ENCODE measurements around the gene HOXA3.

Gene HOXA3

DNA sequence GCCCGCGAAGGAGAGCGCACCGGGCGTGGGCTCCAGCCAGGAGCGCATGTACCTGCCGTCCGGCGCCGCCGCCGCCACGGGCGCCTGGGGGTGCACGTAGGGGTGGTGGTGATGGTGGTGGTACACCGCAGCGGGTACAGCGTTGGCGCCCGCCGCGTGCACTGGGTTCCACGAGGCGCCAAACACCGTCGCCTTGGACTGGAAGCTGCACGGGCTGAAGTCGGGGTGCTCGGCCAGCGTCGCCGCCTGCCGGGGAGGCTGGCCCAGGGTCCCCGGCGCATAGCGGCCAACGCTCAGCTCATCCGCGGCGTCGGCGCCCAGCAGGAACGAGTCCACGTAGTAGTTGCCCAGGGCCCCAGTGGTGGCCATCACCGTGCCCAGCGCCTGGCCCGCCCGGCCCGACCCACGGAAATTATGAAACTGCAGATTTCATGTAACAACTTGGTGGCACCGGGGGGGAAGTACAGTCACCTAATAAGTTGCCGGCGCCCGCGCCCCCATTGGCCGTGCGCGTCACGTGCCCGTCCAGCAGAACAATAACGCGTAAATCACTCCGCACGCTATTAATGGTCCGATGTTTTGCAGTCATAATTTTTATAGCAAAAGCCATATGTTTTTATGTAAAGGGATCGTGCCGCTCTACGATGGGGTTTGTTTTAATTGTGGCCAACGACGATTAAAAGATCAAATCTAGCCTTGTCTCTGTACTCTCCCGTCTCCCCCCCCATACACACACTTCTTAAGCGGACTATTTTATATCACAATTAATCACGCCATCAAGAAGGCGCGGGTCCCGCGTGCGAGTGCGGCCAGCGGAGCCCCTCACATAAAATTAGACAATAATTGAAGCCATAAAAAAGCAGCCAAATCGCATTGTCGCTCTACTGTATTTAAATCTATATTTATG is 13.0 kb upstream of the HOXA3 start, which contains the start of gene HOXA9:
Gene HOXA9, minus strand, starts transcription at position 449 of the 907 bp plus-strand sequence. Its CDS starts 80 bp downstream, at position 369.
- peak; percentile 15 for DNase-seq

DNA sequence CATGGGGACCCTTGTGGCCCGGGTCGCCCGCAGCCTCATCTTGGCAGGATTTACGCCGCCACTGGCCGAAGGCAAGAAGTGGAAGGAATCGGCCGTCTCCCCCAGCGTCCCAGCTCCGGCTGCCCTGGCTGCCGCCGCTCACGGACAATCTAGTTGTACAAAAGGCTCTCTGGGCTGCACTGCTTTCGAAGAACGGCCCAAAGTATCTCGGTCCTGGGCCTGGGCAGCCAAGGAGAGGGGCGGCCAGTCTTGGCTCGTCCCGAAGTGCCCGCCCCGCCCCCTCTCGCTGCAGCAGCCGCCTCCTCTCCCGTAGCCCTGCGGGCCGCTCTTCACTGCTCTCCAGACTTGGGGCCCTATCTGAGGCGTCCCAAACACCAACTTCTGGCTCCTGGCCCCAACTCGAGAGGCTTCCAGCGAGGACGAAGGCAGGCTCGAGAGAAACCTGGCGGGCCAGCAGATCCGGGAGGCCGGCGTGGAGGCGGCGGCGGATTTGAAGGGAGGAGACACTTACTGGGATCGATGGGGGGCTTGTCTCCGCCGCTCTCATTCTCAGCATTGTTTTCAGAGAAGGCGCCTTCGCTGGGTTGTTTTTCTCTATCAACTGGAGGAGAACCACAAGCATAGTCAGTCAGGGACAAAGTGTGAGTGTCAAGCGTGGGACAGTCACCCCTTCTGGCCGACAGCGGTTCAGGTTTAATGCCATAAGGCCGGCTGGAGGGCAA is 12.1 kb upstream of the HOXA3 start:
- no peak for DNase-seq

DNA sequence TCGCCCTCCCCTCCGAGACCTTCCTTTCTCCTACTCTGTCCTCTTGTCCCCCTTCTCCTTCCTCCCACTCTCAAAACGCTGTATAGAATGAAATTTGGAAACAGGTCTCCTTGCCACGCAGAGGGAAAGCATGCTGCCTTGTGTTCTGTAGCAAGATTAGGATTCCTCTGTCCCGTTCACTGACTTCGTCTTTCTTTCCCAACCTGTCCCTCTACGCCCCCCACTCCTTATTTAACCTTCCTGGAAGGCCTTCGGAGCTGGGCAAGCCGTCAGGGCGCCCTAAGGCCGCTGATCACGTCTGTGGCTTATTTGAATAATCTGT is 11.6 kb upstream of the HOXA3 start:
- DNase-seq, result no peak

DNA sequence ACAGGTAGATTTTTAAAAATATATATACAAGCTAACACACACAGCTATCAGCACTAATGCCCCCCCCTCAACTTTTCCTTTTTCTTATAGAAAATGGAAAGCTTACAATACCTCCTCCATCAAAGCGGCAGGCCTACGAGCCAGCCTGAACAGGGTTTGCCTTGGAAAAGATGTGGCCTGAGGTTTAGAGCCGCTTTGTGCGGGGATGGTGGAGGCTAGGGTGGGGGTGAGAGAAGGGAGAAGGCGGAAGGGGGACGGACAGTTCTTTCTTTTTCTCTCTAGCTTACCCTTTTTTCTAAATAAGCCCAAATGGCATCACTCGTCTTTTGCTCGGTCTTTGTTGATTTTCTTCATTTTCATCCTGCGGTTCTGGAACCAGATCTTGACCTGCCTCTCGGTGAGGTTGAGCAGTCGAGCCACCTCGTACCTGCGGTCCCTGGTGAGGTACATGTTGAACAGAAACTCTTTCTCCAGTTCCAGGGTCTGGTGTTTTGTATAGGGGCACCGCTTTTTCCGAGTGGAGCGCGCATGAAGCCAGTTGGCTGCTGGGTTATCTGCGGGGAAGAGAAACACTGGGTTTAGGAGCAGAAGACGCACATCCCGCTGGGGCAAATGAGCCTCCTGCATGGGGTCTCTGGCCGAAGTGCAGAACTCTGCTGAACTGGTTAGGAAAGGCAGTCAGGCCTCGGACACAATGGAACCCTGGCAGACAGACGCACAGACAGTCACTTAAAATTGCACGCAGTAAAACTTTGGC is 11.1 kb upstream of the HOXA3 start:
- peak; percentile 2 for DNase-seq

DNA sequence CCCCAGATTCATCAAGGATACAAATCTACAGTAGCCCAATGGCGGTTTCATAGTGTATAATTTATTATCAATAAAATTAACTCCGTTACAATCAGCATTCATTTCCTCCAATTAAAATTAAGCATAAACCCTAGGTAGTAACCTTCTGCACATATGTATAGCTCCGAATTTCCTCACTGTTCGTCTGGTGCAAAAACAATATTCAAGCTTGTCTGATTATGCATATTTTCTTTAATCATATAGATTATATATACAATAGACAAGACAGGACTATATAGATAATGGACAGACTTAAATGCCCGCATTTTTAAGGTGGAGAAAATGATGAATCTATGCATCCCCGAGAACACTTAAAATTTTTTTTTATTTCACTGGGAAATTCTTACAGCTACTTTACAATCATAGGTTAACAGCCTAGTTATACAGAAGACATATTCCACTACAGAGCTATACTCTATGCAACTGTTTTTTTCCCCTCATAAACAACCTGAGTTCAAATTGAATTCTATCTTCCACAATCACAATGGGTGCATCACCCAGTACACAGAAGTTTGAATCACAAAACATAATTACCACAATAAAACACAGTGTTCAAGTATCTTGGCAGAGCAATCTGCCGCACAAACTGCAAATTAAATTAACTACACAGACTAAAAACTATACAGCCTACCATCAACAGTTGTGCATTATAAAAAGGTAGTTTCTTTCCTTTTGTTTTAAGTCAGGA is 10.3 kb upstream of the HOXA3 start:
- DNase-seq, result no peak

DNA sequence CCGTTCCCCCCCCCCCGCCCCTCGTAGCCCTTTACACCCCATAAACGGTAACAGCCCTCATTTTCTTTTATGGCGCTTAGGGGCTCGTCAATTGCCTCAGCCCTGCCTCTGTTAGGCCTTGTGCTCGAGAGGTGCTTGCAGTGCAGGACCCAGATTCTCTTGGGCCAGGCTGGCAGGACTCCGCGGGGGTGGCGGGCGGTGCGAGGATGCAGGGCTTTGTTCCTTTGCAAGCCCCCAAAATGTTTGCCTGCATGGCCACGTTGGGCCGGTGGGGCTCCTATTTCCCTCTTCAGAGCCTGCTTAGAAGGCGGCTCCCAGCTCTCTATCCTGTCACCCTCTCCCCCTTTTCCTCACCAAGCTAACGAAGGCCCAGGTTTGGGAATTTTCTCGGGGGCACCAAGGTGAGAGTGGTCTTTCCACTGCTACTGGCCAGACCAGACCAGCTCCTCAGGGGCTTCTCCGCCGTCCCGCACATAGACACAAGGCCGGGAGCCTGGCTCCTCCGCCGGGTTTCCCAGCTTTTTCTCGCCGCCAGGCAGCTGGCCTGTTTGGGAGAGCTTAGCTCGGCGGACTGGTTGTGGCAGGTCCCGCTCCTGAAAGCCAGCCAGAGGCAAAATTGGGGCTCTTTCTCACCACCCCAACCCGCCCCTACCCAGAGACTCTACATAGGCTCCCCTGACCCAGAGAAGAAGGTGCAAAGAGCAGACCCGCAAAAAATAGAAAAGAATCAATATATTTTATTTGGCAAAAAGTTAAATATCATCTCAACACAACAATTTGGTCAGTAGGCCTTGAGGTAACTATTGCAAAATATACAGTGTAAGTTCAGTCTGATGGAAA is 9.6 kb upstream of the HOXA3 start:
- DNase-seq, result peak; percentile 15

DNA sequence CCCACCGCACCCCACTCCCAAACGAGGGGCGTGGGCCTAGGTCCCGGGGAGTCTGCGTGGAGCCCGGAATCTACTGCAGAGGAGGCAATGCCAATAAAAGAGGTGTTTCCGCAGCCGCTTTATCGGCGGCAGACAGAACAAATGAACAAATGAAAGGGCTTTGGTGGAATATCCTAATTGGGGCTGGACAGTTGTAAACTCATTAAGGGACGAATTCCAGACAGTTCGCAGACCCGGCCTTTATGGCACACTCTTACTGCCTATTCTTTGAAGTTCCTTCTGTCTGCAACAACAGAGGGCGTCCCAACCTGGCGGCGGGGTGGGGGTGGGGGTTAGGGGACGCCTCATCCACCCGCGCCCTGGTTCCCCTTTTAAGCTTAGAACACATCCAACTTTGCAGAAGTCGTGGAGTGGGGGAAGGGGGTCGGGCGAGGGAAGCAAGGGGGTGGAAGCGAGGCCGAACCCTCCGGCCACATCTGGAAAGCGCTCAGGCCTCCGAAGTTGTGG is 8.9 kb upstream of the HOXA3 start:
- peak; percentile 15 for DNase-seq

DNA sequence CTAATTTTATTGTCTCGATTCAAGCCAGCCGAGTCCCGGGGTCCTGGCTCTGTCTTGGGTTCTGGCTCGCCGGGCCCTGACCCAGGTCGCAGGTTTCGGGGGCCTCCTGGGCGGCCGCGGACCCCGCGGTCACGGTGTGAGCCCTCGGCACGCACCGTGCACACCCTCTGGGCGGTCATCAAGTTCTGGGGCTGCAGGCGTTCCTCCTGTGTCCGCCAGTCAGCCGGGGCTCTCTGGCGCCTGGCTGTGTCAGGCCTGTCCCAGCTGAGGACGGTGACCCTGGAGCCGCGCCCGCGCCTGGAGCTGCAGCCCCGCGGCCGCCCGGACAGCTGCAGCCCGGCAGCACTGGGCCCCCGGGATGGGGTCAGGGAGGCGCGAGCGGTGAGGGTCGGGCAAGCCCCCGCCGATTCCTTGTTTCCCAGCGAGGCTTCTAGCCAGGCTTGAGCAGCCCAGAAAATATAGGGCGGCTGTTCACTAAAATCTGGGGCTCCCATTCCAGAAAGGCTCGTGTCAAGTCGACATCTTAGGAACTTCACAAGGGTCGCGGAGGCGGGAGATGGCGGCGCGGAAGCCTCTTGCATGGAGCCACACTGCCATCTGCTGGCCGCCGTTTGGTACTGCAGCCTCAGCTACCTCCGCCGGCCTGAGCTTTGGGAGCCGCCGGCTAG is 8.3 kb upstream of the HOXA3 start:
- DNase-seq, result peak; percentile 89

DNA sequence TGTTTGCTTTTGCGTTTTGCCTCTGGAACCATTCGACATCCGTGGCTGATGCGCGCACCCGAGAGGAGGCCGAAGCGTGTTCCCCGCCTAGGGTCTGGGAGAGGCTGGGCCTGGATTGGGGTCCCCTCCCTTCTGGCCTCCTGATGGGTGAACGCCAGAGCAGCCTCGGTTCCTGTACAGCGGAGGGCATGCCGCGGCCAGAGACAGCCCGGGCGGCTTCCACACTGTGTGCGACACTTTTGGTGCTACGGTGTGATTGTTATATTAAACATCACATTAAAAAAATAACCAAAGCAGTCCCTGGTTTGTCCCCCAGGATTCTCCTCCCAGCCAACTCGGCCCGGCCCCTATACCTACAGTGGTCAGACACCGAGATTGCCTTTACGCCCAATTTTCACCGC is 7.8 kb upstream of the HOXA3 start:
- DNase-seq, result peak; percentile 27

DNA sequence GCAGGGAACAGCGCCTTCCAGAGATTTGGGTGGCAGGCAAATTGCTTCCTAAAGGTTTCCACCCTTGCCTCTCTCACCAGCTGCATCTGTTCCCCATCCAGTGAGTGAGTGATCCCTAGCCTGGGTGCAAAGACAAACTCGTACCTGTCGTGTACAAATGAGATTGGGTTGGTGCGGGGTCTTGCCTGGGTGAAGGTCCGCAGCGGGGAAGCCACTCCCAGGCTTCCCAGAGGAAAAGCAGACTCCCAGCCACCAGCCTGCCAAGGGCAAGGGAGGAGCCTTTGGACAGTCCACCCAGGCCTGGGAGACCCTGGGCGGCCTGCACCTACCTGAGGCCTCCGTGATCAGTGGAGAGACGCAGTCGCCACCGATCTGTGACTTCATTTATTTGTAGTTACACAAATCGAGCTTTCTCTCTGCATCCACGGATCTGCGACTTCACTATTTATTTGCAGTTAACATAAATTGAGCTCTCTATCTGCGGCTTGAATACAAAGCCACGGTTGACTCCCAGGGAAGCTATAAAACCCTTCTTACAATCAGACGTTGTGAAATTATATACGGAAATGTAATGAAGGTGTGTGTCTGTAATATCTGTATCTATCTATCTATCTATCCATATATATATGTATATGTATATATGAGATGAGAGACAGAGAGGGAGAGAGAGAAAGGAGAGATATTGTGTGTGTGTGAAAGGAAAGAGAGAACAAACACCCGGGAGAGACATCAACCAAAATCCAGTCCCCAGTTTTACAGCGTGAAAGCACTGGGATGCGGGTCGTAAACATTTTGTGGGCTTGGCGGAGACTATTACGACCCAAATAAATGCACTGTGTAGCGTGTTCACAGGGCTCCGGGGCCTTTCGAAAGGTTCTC is 7.1 kb upstream of the HOXA3 start:
- peak; percentile 11 for DNase-seq

DNA sequence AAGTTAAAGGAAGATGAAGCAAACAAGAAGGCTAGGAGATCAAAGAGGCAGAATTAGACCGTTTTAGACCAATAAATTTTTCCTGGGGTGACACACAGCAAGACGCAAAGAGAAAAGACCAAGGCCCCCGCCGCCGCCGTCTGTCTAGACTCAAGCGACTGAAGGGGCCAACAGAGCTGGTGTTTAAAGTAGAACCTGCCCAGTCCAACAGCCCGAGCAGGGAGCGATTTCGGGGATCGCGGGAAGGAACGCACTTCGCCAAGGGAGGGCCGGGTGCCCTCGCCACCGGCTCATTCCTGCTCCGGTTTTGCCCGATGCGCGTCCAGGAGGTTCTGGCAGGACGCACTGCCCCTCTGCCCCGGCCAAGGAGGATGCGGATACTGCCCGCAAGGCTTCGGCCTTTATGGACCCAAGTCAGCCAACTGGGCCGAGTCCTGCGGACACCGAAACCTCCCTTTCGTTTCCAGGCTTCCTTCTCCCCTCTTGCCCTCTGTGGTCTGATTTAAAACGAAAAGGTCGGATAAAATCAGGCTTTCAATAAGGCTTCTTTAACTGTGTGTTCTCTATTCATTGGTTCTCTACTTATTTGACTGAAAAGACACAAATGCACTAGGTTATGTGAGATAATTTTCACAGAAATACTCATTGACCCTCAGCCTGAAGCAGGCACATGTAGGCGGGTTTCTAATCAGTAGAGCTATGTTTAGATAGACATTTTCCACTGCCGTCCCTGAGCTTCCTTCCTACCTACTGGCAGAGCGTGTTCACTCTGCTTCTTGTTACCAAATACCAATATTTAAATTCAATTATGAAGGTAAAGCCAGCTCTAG is 6.3 kb upstream of the HOXA3 start:
- no peak for DNase-seq

DNA sequence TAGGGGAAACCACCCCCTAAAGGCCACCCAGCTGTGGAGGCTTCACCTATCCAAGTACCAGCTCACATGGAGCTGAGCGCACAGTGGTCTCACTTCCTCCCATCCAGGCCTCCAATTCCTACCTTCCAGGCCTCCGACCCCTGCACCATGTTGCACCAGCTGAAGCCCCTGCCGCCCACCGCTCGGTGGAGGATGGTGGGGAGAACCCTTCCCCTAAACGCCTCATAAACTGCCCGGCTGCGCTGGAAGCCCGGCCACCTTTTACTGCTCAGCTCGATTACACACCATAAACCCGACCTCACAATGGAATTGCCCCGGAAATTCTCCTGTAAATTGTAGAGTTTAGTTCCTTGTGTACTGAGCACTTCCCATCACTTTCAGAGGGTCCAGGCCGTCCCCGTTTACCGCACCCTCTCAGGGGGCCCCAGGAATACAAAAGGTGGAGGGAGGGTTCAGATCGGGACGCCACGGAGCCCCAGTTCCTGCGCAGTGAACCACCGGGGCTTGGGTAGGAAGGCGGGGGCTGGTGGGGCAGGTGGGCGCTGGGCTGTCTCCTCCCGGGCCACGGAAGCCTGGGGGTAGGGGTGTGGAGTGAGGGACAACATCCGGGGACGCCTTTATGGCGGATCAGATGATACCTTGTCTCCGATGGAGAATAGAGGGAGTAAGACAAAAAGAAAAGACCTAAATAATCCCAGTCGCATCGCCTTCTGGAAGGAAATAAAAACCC is 5.5 kb upstream of the HOXA3 start:
- DNase-seq, result no peak

DNA sequence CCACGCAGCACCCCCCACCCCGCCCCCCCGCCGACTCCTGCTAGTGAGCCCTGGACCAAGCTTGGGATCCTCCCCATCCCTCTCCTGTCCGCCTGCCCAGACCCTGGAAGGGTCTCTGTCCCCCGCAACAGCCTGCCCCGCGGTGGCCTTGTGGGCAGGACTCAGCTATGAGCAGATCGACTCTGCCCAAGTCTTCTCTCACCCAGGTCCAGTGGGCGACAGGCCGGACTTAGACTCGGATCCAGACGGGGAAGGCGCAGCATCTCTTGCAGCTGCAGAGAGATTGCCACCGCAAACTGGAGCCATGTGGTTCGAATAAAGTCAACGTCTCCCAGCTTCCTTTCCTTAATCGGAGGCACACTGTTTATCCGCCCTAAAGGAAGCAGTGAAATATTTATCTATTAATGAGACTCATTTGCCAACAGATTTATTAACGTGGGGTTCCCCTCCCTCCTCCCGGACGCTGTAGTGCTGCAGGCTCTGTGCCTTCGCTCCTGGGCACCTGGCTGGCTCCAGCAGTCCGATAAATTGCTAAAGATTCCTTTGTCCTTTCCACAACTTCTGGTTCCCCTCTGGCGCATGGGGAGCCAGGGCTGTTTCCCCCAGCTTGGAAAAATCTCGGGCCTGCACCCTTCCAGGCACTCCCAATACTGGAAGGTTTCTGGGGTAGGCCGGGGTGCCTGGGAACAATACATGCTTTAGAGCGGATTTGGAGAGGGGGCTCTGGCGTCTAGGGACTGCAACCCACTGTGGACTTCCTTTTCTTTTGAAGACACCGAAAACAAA is 4.7 kb upstream of the HOXA3 start:
- no peak for DNase-seq

DNA sequence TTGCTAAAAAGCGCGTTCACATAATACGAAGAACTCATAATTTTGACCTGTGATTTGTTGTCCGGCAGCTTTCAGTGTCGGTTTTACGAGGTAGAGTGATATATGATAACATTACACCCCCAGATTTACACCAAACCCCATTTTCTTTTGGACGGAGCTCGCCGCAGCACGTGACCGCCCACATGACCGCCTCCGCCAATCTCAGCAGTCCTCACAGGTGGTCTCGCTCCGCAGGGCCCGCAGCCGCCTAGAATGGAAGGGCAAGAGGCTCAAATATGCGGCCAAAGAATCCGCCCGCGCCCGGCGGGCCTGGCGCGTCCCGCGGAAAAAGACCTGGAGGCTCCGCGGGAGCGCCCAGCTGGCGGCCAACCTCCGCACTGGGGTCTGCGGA is 4.1 kb upstream of the HOXA3 start, which contains the start of gene HOXA7:
Gene HOXA7, minus strand, starts transcription at position 168 of the 391 bp plus-strand sequence. Its CDS starts 130 bp downstream, at position 38.
- no peak for DNase-seq

DNA sequence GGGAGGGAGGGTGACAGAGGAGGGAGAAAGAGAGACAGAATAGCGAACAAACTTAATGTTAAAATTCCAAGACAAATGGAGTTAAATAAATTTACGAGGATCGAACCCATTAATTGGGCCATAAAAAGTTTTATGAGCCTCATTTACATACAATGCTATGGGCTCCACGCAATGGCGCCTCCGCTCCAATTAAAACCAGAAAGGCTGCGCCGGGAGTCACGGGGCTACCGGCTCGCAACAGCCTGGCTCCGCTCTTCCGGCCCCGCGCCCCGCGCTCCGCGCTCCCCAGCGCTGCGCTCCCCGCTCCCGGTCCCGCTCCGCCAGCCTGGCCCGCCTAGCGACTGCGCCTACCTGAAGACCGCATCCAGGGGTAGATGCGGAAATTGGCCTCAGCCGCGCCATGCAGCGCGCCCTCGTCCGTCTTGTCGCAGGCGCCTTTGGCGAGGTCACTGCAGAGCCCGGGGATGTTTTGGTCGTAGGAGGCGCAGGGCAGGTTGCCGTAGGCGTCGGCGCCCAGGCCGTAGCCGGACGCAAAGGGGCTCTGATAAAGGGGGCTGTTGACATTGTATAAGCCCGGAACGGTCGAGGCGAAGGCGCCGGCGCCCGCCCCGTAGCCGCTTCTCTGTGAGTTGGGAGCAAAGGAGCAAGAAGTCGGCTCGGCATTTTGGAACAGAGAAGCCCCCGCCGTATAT is 3.6 kb upstream of the HOXA3 start:
- peak; percentile 19 for DNase-seq

Data from activated CD8-positive, alpha-beta memory T cell treated with anti-CD3 and anti-CD28 coated beads, Interleukin-2, amount 50 U/mL, for 4 hours (primary cell).